ENCODE results near the gene MYL2. TPM values are rescaled to one million over a fixed set of nuclear protein-coding genes. Genes with fewer than 3 reads are reported as not detected.

MYL2 gene
- total and polyA plus RNA-seq, 2 experiments from 2014 or later = not detected

GRCh38 chr12:110936367-110937103 lies 16.2 kb upstream of the MYL2 start (continued):
- TF ChIP-seq ZNF462 (CRISPR knock-in tag; IDR thresholded peaks at IDR 0.05) (peak; percentile 14; the same call in 1 of the 2 replicates), JUNB (IDR thresholded peaks at IDR 0.05; ENCODE audit: unreplicated experiment) (no peak), POLR2AphosphoS5 (IDR thresholded peaks at IDR 0.05; ENCODE audit: low read depth) (peak; percentile 58)

- peak overlapping the region; percentile 72 for H3K4me2 ChIP-seq
- Mint-ChIP-seq H3K27me3 (ENCODE audit: insufficient read depth, low read depth, poor library complexity) (peaks cover 17% of the 10 kb centered on the region), H3K4me1 (peaks cover 49% of the 10 kb centered on the region), H3K36me3 (ENCODE audit: low read depth) (peaks cover 13% of the 10 kb centered on the region), H3K4me3 (no peak overlapping the region), H3K9me3 (peaks cover 5% of the 10 kb centered on the region; the same call in 2 of the 3 replicates), H3K27ac (no peak overlapping the region)
- H4K20me1 ChIP-seq (replicated peaks; ENCODE audit: insufficient read depth) = no peaks in the 10 kb centered on the region
- H2AFZ ChIP-seq = no peak overlapping the region
- ATAC-seq = no peak
- DNase-seq (ENCODE audit: low spot score) = no peak
- H3K4me3 ChIP-seq = no peak overlapping the region
- 0 out of 2 replicates have a peak, but pooled peaks cover 5% of the 10 kb centered on the region for H3K9me2 ChIP-seq (ENCODE audit: insufficient read depth)
- no peak overlapping the region; the same call in 1 of the 2 replicates for H3K27ac ChIP-seq (ENCODE audit: low read depth)
- no peaks in the 10 kb centered on the region for H3K79me2 ChIP-seq (replicated peaks; ENCODE audit: insufficient read depth)
- no peaks in the 10 kb centered on the region for H3F3A ChIP-seq (replicated peaks; ENCODE audit: low read depth)
- no peaks in the 10 kb centered on the region for H3K27me3 ChIP-seq (ENCODE audit: insufficient read depth)
- no peaks in the 10 kb centered on the region for H3K36me3 ChIP-seq (ENCODE audit: insufficient read depth)
- peaks cover 20% of the 10 kb centered on the region for H3K4me1 ChIP-seq (ENCODE audit: insufficient read depth)
- TF ChIP-seq JUNB (IDR thresholded peaks at IDR 0.05; ENCODE audit: unreplicated experiment) = no peak
- TF ChIP-seq STAT1 (IDR thresholded peaks at IDR 0.05; ENCODE audit: unreplicated experiment) = no peak
- TF ChIP-seq ETS1 (IDR thresholded peaks at IDR 0.05) = no peak
- TF ChIP-seq ZNF462 (CRISPR knock-in tag; IDR thresholded peaks at IDR 0.05) = no peak
- TF ChIP-seq ZNF331 (CRISPR knock-in tag; IDR thresholded peaks at IDR 0.05; ENCODE audit: low read depth) = no peak
- no peak for TF ChIP-seq NANOG (IDR thresholded peaks at IDR 0.05; ENCODE audit: borderline replicate concordance)
Observed at GRCh38 chr12:110935588-110935987, 15.2 kb upstream of the MYL2 start.
